GM06990 (cell line): ENCODE measurements around the gene SUCO.

Source experiments
- DNase-seq: peaks from one replicate; pipeline ENCODE4 v3.0.0-alpha.2; 2011; ENCODE audit not compliant: insufficient read length; ENCODE audit errors: extremely low read depth
- H3K27me3 ChIP-seq: replicated peaks from 2 replicates; pipeline ENCODE4 v1.6.0; 2011; ENCODE audit warnings: low read length; ENCODE audit not compliant: control insufficient read depth, insufficient read depth
- H3K36me3 ChIP-seq: 2 replicates; pipeline ENCODE4 v1.5.1; 2011; ENCODE audit warnings: low read length; ENCODE audit not compliant: control insufficient read depth, insufficient read depth
- H3K4me3 ChIP-seq: replicated peaks from 2 replicates; pipeline ENCODE4 v1.5.1; 2011; ENCODE audit warnings: low read depth, mild to moderate bottlenecking, control low read depth, low read length
- CTCF ChIP-seq: IDR thresholded peaks from 2 replicates; pipeline ENCODE4 v1.5.1; 2011; ENCODE audit warnings: low read length, control low read depth, mild to moderate bottlenecking, inconsistent platforms; ENCODE audit not compliant: insufficient read depth, poor library complexity, severe bottlenecking

The SUCO gene

GRCh38 chr1:172496678-172497077 lies 36.3 kb upstream of the SUCO start:
- Histone ChIP-seq H3K36me3 (no peaks in the 10 kb centered on the region), H3K27me3 (no peaks in the 10 kb centered on the region; the same call in 1 of the 2 replicates), H3K4me3 (no peak overlapping the region)
- DNase-seq, result no peak
- no peak for TF ChIP-seq CTCF

- no peak for TF ChIP-seq CTCF
- H3K36me3 ChIP-seq, result no peaks in the 10 kb centered on the region
- H3K4me3 ChIP-seq, result no peak overlapping the region
- no peaks in the 10 kb centered on the region for H3K27me3 ChIP-seq
- DNase-seq, result no peak
Measured at GRCh38 chr1:172497230-172497629, 35.7 kb upstream of the SUCO start.

- DNase-seq, result no peak
- no peak for TF ChIP-seq CTCF
- H3K27me3 ChIP-seq, result no peaks in the 10 kb centered on the region; the same call in 1 of the 2 replicates
Measured at GRCh38 chr1:172498857-172499256, 34.1 kb upstream of the SUCO start.

GRCh38 chr1:172499636-172500141 lies 33.3 kb upstream of the SUCO start:
- DNase-seq, result no peak
- Histone ChIP-seq H3K27me3 (no peaks in the 10 kb centered on the region; the same call in 1 of the 2 replicates), H3K4me3 (no peak overlapping the region), H3K36me3 (no peaks in the 10 kb centered on the region)
- no peak for TF ChIP-seq CTCF

More at GRCh38 chr1:172498857-172499256, 34.1 kb upstream of the SUCO start:
- Histone ChIP-seq H3K4me3 (no peak overlapping the region), H3K36me3 (no peaks in the 10 kb centered on the region)

- Histone ChIP-seq H3K36me3 (no peaks in the 10 kb centered on the region), H3K4me3 (no peak overlapping the region), H3K27me3 (no peaks in the 10 kb centered on the region; the same call in 1 of the 2 replicates)
- no peak for DNase-seq
- no peak for TF ChIP-seq CTCF
Measured at GRCh38 chr1:172500207-172500606, 32.7 kb upstream of the SUCO start.

GRCh38 chr1:172507741-172508140 lies 25.2 kb upstream of the SUCO start:
- no peak for DNase-seq
- no peaks in the 10 kb centered on the region for H3K36me3 ChIP-seq
- H3K4me3 ChIP-seq, result no peak overlapping the region
- no peak for TF ChIP-seq CTCF
- H3K27me3 ChIP-seq, result no peaks in the 10 kb centered on the region; the same call in 1 of the 2 replicates
